HG02884 (cell line): ENCODE measurements around the gene SYCP2.

Source experiments
- ATAC-seq: cut with Tn5 transposase; IDR thresholded peaks from one replicate; pipeline ENCODE4 v1.9.1; 2021; ENCODE audit warnings: mild to moderate bottlenecking, moderate library complexity; ENCODE audit not compliant: unreplicated experiment

Gene SYCP2

DNA sequence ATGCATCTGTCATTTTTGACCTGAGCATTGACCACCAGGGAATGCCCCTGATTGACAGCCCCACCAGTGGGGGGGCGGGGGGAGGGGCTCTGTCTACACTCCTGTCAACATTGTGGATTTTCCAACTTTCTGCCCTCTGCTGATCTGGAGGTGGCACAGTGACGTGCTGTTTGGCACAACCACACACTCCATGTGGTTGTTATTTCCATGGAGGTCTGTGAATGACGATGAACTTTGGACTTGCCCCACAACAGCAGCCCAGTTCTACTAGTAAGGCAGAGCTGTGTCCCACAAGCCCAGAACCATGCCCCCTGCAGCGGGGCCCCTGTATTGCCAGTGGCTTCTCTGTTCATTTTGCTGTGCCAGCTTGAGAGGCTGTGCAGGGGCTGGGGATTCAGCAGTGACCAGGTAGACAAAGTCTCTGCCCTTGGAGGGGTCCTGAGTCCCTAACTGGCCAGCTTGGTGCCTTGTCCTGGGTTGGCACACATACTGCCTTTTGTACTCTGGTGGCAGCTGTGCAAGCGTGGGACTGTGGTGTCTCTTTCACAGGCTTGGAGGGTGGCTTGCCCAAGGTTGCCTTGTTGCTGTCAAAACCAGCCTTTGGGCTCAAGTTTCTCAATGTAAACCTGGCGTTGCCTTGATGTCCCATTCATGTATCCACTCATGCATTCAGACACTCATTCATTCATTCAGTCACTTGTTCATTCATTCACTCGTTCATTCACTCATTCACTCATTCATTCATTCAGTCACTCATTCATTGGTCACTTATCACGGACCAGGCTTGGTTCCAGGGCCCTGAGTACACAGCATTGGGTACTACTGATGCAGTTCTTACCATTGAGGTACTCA is 108.5 kb downstream of the SYCP2 start:
- no peak for ATAC-seq

- no peak for ATAC-seq
These were observed 109.8 kb downstream of the SYCP2 start for GRCh38 chr20:59823491-59824259.

GRCh38 chr20:59823030-59823423 is 110.4 kb downstream of the SYCP2 start:
- ATAC-seq = no peak

- ATAC-seq = no peak
These were observed 111.0 kb downstream of the SYCP2 start for GRCh38 chr20:59822291-59823029.

- no peak for ATAC-seq
These were observed 111.6 kb downstream of the SYCP2 start for GRCh38 chr20:59821788-59822187.

DNA sequence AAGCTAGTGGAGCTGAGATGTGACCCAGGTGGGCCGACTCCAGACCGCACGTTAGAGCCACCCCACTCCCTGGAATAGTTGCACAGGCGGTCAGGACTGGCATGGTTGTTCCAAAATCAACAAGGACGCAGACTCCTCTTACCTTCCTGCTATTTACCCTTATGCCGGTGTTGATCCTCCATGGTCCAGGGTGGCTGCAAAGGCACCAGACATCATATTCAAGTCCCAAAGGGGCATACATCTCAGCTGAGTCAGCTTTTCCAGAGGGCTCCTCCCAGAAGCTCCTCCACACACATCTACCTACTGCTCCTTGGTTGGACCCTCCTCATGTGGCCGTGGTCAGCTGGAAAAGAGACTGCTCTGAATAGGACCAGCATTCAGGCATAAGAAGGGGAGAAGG is 112.2 kb downstream of the SYCP2 start:
- no peak for ATAC-seq

- no peak for ATAC-seq
These were observed 113.0 kb downstream of the SYCP2 start for GRCh38 chr20:59820204-59821041.

DNA sequence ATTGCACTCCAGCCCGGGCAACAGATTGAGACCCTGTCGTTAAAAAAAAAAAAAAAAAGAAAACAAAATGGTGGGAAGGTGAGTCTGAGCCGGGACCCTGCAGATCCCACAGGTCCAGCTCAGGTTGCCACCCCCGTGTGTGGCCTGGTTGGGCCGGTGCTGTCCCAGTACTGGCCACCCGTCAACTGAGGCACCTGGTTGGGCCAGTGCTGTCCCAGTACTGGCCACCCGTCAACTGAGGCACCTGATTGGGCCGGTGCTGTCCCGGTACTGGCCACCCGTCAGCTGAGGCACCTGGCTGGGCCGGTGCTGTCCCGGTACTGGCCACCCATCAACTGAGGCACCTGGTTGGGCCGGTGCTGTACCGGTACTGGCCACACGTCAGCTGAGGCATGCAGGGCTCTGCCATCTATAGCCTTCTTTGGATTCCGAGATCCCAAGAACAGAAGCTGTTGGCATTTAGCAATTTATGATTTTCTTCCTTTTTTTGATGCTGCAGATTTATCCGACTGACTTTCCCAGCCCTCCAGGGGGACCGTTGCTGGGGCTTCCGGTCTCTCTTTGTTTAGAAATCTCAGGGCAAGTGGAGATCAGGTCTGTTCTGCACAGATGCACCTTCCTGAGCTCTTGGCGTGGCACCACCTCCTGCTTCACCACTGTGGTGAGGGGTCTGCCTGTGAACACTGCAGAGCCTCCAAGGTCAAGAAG is 113.8 kb downstream of the SYCP2 start:
- no peak for ATAC-seq

DNA sequence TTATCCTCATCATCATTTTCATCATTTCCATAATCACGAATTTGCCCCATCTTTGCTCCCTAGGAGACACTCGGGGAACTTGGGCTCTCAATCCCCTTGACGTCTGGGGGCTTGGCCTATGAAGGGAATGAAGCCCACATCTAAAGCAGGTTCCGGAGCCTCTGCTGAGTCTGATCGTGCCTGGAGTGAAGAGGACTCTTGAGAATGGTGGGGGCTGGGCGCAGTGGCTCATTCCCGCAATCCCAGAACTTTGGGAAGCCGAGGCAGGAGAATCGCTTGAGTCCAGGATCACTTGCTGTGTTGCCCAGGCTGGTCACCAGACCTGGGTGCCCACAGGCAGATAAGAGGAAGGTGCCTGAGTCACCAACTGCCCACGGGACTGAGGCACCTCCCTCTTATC is 114.5 kb downstream of the SYCP2 start:
- no peak for ATAC-seq

DNA sequence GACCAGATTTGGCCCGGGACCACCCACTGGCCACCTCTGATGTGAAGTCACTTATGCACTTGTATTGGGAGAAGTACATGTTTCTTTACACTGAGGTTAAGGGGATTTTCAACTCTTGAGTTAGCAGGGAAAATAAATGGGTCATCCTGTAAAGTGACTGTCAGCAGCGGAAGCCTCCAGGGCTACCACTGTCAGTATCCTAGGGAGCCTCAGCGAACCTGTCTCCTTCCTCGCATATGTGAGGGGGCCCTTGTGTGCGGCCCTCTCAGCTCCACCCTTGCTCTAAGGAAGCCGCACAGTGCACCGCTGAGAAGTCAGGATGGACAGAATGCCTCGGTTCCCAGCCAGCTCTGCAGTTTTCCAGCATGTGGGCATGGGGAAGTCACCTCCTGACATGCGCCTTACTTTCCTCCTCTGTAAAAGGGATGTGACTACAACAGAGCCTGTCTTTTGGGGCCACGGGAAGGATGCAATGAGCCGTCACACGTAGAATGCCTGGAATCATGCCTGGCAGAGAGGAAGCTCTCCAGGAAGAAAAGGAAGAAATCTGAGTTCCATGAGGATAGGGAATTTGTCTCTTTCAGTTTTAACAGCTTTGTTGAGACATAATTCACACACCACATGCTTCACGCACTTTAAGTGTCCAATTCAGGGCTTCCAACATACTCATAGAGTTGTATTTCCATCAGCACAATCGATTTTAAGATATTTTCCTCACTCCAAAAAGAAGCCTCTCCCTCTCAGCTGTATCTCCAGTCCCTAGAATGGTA is 115.4 kb downstream of the SYCP2 start:
- ATAC-seq = no peak

DNA sequence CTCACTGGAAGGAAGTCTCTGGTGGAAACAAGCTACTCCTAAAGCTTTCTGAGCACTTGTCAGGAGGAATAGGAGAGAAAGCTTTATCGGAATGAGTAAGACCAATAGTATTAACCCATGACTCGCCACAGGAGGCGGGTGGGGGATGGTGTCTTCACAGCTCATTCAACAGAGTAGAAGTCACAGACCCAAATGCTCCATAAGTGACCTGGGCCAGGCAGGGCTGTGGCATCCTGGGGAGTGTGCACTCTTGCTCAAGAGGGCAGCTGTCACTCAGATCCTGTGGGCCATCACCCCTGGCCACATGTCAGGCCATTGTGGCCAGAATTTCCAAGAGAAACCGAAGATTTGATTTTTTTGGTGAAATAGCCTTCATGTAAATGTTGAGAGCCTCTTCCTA is 116.0 kb downstream of the SYCP2 start:
- ATAC-seq = no peak

- ATAC-seq = no peak
These were observed 117.2 kb downstream of the SYCP2 start for GRCh38 chr20:59816146-59816738.

DNA sequence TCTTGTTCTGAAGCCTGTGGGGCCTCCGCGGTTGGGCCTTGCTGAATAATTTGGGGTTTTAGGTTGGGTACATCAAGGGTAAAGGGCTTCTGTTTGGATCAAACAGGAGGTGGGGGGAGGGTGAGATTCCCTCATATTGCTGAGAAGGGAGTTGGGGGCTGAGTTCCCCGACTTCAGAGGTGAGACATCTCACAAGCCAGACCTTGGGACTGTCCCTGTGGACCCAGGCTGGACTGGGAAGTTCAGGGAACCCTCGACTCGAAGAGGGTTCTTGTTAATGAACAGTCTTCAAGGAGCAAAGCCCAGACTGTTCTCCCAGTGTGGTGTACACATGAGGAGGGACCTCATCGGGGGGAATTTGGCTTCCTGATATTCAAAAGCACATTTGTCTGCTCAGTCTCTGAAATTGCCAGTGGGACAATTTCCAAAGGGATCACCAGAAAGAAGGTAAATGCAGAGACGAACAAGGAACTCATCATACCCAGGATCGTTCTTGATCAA is 118.5 kb downstream of the SYCP2 start:
- ATAC-seq = no peak

GRCh38 chr20:59813948-59814839 is 119.2 kb downstream of the SYCP2 start:
- no peak for ATAC-seq
